HL-60 (cell line): ENCODE measurements around the gene PRKCE.

Source experiments
- DNase-seq, 2 experiments: peaks; one replicate each; pipeline ENCODE4 v3.0.0-alpha.2; 2010 to 2020; ENCODE audit warnings: low read depth in 1 of 2, low spot score in 1 of 2
- H3K27ac ChIP-seq: fragments of 250-450 bp; sonication (Bioruptor Pico); replicated peaks from 2 replicates; pipeline ENCODE4 v1.5.1; 2020; ENCODE audit warnings: mild to moderate bottlenecking, moderate library complexity
- H3K27me3 ChIP-seq: fragments of 250-450 bp; sonication (Bioruptor Pico); 2 replicates; pipeline ENCODE4 v1.5.1; 2021; ENCODE audit warnings: mild to moderate bottlenecking, moderate library complexity; ENCODE audit not compliant: insufficient read depth, poor library complexity, severe bottlenecking
- H3K4me3 ChIP-seq: replicated peaks from 2 replicates; pipeline ENCODE4 v1.5.1; 2011; ENCODE audit warnings: mild to moderate bottlenecking, control low read depth, low read length; ENCODE audit not compliant: insufficient read depth
- GABPA ChIP-seq: IDR thresholded peaks from 2 replicates; pipeline ENCODE4 v1.6.1; 2012; ENCODE audit warnings: low read depth
- POLR2AphosphoS5 ChIP-seq: IDR thresholded peaks from 2 replicates; pipeline ENCODE4 v1.6.1; 2012; ENCODE audit warnings: low read depth
- SPI1 ChIP-seq: IDR thresholded peaks from 2 replicates; pipeline ENCODE4 v1.6.1; 2012; ENCODE audit warnings: low read depth, mild to moderate bottlenecking, borderline replicate concordance
- TF ChIP-seq, protein P1 (sequence below): IDR thresholded peaks from one replicate; pipeline ENCODE4 v1.5.1; 2011; ENCODE audit warnings: low read length, control low read depth, inconsistent platforms; ENCODE audit not compliant: insufficient read depth
- TF ChIP-seq, protein P2 (sequence below): IDR thresholded peaks from 2 replicates; pipeline ENCODE4 v1.6.1; 2012; ENCODE audit warnings: low read depth; ENCODE audit not compliant: insufficient replicate concordance

The PRKCE gene

DNA sequence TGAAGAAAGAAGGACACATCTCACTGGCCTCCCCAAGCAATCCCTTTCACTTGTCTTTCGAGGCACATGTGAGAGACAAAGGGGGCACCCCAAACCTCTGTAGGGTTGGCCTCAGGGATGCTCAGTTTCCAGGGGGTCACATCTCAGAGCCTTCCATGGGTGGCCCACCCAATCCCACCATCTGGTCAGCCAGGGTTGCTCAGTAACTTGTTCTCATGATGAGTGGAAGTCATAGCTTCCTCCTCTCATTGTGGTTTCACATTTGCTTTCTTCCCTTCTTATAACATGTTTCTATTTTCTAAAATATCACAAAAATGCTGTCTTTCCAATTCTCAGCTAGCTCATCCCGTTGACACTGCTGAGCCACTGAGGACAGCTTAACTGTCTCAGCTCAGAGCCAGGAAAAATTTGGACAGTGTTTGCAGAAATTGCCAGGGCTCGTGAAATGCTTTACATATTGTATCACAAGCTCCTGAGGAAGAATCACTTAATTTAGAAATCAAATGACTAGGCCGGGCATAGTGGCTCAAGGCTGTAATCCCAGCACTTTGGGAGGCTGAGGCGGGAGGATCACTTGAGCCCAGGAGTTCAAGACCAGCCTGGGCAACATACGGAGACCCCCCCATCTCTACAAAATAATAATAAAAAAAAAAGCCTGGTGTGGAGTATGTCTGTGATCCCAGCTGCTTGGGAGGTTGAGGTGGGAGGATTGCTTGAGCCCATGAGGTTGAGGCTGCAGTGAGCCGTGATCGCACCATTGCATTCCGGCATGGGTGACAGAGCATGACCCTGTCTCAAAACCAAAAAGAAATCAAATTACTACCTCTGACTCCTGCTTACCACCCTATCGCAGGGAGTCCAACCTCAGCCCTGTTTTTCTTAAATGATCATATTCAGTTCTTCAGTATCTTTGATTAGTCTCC lies 129.3 kb downstream of the PRKCE start:
- Histone ChIP-seq H3K27ac (no peak overlapping the region), H3K27me3 (no peaks in the 10 kb centered on the region), H3K4me3 (no peak overlapping the region)
- DNase-seq = no peak
- no peak for TF ChIP-seq POLR2AphosphoS5
- TF ChIP-seq, protein P1, sequence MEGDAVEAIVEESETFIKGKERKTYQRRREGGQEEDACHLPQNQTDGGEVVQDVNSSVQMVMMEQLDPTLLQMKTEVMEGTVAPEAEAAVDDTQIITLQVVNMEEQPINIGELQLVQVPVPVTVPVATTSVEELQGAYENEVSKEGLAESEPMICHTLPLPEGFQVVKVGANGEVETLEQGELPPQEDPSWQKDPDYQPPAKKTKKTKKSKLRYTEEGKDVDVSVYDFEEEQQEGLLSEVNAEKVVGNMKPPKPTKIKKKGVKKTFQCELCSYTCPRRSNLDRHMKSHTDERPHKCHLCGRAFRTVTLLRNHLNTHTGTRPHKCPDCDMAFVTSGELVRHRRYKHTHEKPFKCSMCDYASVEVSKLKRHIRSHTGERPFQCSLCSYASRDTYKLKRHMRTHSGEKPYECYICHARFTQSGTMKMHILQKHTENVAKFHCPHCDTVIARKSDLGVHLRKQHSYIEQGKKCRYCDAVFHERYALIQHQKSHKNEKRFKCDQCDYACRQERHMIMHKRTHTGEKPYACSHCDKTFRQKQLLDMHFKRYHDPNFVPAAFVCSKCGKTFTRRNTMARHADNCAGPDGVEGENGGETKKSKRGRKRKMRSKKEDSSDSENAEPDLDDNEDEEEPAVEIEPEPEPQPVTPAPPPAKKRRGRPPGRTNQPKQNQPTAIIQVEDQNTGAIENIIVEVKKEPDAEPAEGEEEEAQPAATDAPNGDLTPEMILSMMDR = no peak
- TF ChIP-seq, protein P2, sequence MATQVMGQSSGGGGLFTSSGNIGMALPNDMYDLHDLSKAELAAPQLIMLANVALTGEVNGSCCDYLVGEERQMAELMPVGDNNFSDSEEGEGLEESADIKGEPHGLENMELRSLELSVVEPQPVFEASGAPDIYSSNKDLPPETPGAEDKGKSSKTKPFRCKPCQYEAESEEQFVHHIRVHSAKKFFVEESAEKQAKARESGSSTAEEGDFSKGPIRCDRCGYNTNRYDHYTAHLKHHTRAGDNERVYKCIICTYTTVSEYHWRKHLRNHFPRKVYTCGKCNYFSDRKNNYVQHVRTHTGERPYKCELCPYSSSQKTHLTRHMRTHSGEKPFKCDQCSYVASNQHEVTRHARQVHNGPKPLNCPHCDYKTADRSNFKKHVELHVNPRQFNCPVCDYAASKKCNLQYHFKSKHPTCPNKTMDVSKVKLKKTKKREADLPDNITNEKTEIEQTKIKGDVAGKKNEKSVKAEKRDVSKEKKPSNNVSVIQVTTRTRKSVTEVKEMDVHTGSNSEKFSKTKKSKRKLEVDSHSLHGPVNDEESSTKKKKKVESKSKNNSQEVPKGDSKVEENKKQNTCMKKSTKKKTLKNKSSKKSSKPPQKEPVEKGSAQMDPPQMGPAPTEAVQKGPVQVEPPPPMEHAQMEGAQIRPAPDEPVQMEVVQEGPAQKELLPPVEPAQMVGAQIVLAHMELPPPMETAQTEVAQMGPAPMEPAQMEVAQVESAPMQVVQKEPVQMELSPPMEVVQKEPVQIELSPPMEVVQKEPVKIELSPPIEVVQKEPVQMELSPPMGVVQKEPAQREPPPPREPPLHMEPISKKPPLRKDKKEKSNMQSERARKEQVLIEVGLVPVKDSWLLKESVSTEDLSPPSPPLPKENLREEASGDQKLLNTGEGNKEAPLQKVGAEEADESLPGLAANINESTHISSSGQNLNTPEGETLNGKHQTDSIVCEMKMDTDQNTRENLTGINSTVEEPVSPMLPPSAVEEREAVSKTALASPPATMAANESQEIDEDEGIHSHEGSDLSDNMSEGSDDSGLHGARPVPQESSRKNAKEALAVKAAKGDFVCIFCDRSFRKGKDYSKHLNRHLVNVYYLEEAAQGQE = no peak

DNA sequence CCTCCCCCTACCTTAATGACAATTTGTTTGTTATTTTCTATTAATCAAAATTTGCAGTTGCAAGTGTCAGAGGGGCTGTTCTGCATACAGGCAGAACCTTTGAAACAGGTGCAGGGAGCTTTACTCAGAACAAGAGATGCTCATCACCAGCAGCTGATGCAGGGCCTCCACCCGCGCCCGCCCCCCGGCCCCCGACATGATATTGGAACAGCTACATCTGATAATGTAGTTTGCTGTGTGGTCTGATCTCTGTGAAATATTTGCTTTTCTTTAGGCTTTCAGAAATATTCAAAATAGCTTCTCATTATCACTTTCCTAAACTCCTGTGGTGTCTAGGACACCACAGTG lies 130.0 kb downstream of the PRKCE start:
- TF ChIP-seq, protein P2 = no peak
- TF ChIP-seq, protein P1 = no peak
- no peak for TF ChIP-seq SPI1
- no peak for TF ChIP-seq GABPA
- no peak for TF ChIP-seq POLR2AphosphoS5
- H3K27me3 ChIP-seq = no peaks in the 10 kb centered on the region
- DNase-seq = no peak
- H3K4me3 ChIP-seq = no peak overlapping the region
- no peak overlapping the region for H3K27ac ChIP-seq

DNA sequence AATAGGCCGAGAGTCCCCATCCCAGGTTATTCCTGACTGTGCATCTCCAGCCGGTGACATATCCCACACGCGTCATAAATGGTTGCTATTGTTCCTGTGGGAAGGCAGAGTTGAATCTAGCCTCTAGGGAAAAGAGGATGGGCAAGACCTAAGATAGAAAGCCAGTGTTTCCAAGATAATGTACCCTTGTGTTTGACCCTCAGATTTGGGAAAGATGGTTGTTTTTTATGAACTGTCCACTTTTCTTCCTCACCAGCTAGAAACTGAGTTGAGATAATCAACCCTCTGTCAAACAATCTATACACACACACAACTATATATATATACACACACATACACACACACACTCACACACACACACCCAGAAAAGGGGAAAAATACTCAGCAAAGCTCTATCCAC lies 131.0 kb downstream of the PRKCE start:
- Histone ChIP-seq H3K27ac (no peak overlapping the region), H3K4me3 (no peak overlapping the region), H3K27me3 (no peaks in the 10 kb centered on the region)
- TF ChIP-seq POLR2AphosphoS5 (no peak), GABPA (no peak), SPI1 (no peak)
- TF ChIP-seq, protein P2 = no peak
- TF ChIP-seq, protein P1 = no peak
- DNase-seq = no peak
